ENCODE data around the gene C20orf204.
A peak's percentile ranks its signal among the peaks of the same experiment; 100 is the strongest.

Gene C20orf204

DNA sequence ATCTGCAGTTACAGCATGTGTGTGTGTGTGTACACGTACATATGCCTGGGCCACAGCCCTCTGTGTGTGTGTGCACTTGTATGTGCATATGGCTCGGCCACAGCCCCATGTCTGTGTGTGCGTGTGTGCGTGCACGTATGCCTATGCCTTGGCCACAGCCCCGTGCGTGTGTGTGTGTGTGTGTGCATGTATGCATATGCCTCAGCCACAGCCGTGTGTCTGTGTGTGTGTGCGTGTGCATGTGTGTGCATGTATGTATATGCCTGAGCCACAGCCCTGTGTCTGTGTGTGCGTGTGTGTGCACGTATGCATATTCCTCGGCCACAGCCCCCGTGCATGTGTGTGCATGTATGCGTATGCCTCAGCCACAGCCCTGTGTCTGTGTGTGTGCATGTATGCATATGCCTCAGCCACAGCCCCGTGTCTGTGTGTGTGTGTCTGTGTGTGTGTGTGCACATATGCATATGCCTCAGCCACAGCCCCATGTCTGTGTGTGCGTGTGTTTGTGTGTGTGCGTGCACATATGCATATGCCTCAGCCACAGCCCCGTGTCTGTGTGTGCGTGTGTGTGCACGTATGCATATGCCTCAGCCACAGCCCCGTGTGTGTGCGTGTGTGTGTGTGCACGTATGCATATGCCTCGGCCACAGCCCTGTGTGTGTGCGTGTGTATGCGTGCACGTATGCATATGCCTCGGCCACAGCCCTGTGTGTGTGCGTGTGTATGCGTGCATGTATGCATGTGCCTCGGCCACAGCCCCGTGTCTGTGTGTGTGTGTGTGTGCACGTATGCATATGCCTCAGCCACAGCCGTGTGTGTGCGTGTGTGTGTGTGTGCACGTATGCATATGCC, 14.6 kb upstream of the C20orf204 start:
- no peak for ATAC-seq (replicated peaks; ENCODE audit: extremely low read depth, poor library complexity, severe bottlenecking)
- H3K9me3 Mint-ChIP-seq, result no peaks in the 10 kb centered on the region
- H3K4me3 Mint-ChIP-seq, result no peak overlapping the region
- H3K4me1 Mint-ChIP-seq, result no peaks in the 10 kb centered on the region
- H3K36me3 Mint-ChIP-seq (ENCODE audit: insufficient read depth), result peaks cover 47% of the 10 kb centered on the region
- DNase-seq (ENCODE audit: low spot score in 2 of 2), result no peak
- H3K27ac Mint-ChIP-seq (ENCODE audit: low read depth), result no peak overlapping the region
- H3K27me3 Mint-ChIP-seq, result no peaks in the 10 kb centered on the region

DNA sequence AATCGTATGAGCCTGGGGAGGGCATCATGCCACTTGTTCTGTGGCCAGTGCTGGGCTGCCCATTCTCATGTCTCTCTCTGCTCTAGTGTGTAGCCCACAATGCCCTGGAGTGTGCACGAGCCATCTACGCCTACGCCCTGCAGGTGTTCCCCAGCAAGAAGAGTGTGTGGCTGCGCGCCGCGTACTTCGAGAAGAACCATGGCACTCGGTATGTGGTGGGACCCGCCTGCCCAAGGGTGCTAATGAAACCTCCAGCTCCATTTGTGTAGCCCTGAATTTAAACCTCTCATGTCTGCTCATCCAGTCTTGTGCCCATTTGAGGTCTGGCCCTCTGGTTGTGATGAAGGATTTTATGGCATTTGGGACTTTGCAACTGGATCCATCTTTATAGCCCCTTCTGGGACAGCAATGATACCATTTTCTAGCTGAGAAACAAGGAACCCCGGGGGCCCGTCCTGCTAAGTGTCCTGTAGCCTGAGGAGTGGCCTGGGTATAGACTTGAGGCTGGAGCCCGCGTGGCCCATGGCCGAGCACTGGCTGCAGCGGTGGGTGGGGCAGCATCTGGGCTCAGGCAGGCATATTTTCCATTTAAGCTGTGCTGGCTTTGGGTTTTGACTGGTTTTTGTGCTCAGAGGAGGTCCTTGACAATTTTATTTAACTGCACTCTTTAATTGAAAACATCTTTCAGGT, 13.2 kb upstream of the C20orf204 start:
- Mint-ChIP-seq H3K36me3 (ENCODE audit: insufficient read depth) (peaks cover 42% of the 10 kb centered on the region), H3K4me3 (no peak overlapping the region), H3K27ac (ENCODE audit: low read depth) (no peak overlapping the region), H3K9me3 (no peaks in the 10 kb centered on the region), H3K27me3 (no peaks in the 10 kb centered on the region), H3K4me1 (no peaks in the 10 kb centered on the region)
- DNase-seq (ENCODE audit: low spot score in 2 of 2), result no peak
- no peak for ATAC-seq (replicated peaks; ENCODE audit: extremely low read depth, poor library complexity, severe bottlenecking)

DNA sequence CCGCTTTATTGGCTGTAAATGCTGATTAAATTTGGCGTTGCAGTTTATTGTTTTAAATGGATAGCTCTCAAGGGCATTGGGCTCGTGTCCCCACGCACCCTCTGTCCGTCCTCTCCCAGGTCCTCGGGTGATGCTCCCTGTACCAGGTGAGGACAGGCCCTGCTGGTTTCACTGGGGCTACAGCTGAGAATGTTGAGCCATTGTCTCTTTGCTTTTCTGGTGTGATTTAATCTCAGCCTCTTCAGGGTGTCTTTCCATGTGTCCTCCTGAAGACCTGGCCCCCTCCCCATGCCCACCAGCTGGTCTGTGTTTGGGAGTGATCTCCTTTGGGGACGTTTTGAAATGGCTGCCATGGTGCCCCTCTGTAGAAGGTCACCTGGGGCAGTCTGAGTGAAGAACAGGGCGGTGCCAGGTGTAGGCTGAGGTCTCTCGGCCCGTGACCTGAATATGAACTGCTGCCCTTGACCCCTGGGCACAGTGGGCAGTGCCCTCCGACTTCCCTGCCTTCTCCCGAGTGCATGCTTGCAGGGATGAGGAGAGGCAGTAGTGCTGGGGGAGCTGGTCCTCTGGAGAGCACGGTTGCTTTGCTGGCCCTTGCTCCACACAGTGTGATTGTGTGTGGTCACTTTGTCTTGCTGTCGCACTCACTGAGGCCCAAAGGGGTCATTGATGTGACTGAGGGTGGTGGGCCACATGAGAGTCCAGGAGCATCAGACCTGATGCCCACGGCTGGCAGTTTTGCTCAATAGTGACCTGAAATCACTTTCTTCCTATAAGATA, 12.4 kb upstream of the C20orf204 start:
- ATAC-seq (replicated peaks; ENCODE audit: extremely low read depth, poor library complexity, severe bottlenecking), result no peak
- no peaks in the 10 kb centered on the region for H3K9me3 Mint-ChIP-seq
- no peaks in the 10 kb centered on the region for H3K27me3 Mint-ChIP-seq
- peaks cover 40% of the 10 kb centered on the region for H3K36me3 Mint-ChIP-seq (ENCODE audit: insufficient read depth)
- no peak overlapping the region for H3K27ac Mint-ChIP-seq (ENCODE audit: low read depth)
- H3K4me3 Mint-ChIP-seq, result no peak overlapping the region
- DNase-seq (ENCODE audit: low spot score in 2 of 2), result no peak
- H3K4me1 Mint-ChIP-seq, result no peaks in the 10 kb centered on the region

DNA sequence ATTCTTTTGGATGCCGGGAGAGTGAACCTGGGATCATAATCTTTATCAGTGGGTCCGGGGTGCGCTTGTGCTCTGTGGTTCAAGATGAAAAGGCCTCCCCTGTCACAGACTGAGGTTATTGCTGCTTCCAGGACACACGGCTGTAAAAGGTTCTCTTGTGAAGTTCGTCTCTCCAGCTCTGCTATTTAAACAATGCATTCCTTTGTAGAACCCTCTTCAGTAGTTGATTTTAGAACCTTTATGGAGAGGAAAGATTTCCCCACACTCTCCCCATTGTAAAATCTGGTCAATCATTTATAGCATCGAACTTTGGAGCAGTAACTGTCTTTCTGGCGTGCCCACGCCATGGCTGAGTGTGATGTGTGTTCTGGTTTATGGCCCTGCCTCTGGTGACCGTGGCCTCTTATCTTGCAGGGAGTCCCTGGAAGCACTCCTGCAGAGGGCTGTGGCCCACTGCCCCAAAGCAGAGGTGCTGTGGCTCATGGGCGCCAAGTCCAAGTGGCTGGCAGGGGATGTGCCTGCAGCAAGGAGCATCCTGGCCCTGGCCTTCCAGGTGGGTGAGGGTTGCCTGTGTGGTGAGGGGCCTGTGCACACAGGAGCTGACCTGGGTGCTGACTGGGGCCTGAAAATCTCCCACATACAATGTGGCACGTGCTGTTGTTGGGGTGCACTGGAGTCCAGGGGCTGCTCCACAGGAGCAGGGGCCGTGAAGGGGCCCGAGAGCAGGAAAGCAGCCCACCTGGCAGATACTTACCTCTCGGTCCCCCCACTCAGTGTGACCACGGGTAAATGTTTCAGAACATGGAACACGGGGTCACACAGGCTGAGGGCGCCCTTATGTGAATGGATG, 11.6 kb upstream of the C20orf204 start:
- peaks cover 39% of the 10 kb centered on the region for H3K36me3 Mint-ChIP-seq (ENCODE audit: insufficient read depth)
- H3K4me1 Mint-ChIP-seq, result no peaks in the 10 kb centered on the region
- H3K27me3 Mint-ChIP-seq, result no peaks in the 10 kb centered on the region
- H3K27ac Mint-ChIP-seq (ENCODE audit: low read depth), result no peak overlapping the region
- no peak for DNase-seq (ENCODE audit: low spot score in 2 of 2)
- H3K4me3 Mint-ChIP-seq, result no peak overlapping the region
- H3K9me3 Mint-ChIP-seq, result no peaks in the 10 kb centered on the region
- ATAC-seq (replicated peaks; ENCODE audit: extremely low read depth, poor library complexity, severe bottlenecking), result no peak

DNA sequence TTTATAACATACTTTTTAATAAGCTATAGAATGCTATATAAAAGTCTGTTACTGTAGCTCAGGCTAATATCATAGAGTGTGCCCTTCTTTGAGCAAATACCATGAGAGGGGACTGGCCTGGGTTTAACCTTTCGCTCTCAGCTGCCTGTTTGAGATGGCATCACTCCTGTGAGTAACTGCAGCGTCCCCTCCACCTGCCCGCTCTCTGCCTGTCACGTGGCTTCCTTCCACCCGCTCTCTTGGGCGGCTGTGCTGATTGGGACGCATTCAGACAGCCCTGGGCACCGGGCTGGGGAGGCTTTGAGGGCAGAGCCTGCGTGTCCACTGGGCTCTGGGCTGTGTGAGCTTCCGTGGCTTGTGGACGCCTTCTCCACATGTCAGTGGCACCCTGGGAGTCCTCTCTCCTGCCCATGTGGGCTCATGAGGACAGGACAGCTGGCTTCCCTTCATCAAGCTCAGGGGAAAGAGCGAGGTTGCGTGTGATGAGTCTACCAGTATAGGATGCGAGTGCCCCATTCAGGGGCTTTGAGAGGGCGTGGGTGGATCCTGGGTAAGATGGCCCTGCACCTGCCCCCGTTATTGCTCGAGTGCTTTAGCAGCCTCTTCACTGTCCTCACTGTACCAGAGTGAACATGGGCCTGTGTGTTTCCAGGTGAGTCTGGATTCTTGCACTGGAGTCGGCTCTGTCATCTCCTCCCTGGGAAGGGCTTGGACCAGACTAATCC, 10.7 kb upstream of the C20orf204 start:
- Mint-ChIP-seq H3K27ac (ENCODE audit: low read depth) (no peak overlapping the region), H3K36me3 (ENCODE audit: insufficient read depth) (peaks cover 38% of the 10 kb centered on the region)

DNA sequence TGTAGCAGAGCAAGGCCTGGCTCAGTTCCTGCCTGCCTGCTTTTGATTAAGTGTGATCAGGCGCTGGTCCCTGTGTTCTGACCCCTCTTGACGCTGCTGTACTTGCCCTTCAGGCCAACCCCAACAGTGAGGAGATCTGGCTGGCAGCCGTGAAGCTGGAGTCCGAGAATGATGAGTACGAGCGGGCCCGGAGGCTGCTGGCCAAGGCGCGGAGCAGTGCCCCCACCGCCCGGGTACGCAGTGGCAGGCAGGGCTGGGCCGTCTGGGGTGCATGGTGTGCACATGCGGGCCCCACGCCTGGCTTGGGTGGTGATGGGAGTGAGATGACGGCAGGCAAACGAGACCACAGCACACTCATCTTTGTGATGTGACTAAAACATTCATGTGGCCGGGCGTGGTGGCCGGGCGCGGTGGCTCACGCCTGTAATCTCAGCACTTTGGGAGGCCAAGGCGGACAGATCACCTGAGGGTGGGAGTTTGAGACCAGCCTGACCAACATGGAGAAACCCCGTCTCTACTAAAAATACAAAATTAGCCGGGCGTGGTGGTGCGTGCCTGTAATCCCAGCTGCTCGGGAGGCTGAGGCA, 10.1 kb upstream of the C20orf204 start:
- H3K36me3 Mint-ChIP-seq (ENCODE audit: insufficient read depth), result peaks cover 42% of the 10 kb centered on the region
- H3K4me1 Mint-ChIP-seq, result no peaks in the 10 kb centered on the region
- no peak overlapping the region for H3K4me3 Mint-ChIP-seq
- DNase-seq (ENCODE audit: low spot score in 2 of 2) (no peak), ATAC-seq (replicated peaks; ENCODE audit: extremely low read depth, poor library complexity, severe bottlenecking) (no peak)
- no peak overlapping the region for H3K27ac Mint-ChIP-seq (ENCODE audit: low read depth)
- no peaks in the 10 kb centered on the region for H3K27me3 Mint-ChIP-seq
- no peaks in the 10 kb centered on the region for H3K9me3 Mint-ChIP-seq

More for the DNA sequence above, 10.7 kb upstream of the C20orf204 start:
- ATAC-seq (replicated peaks; ENCODE audit: extremely low read depth, poor library complexity, severe bottlenecking) (no peak), DNase-seq (ENCODE audit: low spot score in 2 of 2) (no peak)
- H3K27me3 Mint-ChIP-seq, result no peaks in the 10 kb centered on the region
- no peaks in the 10 kb centered on the region for H3K9me3 Mint-ChIP-seq
- H3K4me3 Mint-ChIP-seq, result no peak overlapping the region
- H3K4me1 Mint-ChIP-seq, result no peaks in the 10 kb centered on the region

DNA sequence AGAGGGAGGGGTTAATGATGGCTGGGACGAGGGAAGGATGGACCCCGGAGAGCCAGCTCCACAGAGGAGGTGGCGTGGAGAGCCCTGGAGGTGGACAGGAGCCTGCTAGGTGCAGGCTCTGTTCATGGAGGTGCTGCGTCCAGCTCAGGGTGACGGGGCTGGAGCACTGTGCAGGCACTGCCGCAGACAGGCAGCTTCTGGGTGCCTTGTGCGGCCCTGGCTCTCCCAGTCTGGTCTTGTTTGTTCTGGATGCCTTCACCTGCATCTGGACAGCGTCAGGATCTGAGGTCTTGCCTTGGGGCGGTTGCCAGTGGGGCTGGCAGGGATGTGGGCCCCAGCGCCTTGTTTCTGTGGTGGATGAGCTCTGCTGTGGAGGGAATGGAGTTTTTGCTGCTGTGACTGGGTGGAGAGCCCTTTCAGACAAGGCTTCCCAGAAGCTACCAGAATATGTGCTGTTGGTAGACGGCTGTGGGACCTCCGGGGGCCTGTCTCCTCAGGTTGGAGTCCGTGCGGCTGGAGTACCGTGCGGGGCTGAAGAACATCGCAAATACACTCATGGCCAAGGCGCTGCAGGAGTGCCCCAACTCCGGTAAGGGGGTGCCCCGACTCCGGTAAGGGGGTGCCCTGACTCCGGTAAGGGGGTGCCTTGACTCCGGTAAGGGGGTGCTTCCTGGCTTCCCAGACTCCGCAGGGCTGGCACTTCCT, 7.8 kb upstream of the C20orf204 start:
- Mint-ChIP-seq H3K9me3 (no peaks in the 10 kb centered on the region), H3K36me3 (ENCODE audit: insufficient read depth) (peaks cover 45% of the 10 kb centered on the region), H3K27me3 (no peaks in the 10 kb centered on the region), H3K4me3 (no peak overlapping the region), H3K27ac (ENCODE audit: low read depth) (peak overlapping the region; percentile 65), H3K4me1 (peaks cover 9% of the 10 kb centered on the region)
- DNase-seq (ENCODE audit: low spot score in 2 of 2) (no peak), ATAC-seq (replicated peaks; ENCODE audit: extremely low read depth, poor library complexity, severe bottlenecking) (no peak)

DNA sequence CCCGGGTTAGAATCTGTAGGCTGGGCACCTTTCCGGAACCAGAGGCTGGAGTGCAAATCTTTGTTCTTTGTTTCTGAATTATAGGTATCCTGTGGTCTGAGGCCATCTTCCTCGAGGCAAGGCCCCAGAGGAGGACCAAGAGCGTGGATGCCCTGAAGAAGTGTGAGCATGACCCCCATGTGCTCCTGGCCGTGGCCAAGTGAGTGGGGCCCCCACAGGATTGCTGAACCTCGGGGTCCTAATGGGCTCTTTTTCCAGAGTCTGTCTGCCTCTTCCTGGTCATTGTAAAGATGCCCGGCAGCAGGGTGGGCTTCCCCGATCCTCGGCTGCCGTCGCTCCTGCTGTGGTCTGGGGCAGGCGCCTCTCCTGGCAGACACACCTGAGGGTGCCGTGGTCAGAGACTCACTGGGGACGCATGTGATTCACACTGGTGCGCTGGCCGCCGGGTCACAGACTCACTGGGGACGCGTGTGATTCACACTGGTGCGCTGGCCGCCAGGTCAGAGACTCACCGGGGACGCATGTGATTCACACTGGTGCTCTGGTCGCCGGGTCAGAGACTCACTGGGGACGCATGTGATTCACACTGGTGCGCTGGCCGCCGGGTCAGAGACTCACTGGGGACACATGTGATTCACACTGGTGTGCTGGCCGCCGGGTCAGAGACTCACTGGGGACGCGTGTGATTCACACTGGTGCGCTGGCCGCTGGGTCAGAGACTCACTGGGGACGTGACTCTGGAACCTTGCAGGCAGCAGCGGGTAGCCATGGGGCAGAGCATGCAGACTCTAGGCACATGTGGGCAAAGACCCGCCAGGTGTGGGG, 6.5 kb upstream of the C20orf204 start:
- peaks cover 46% of the 10 kb centered on the region for H3K36me3 Mint-ChIP-seq (ENCODE audit: insufficient read depth)
- no peak overlapping the region for H3K27ac Mint-ChIP-seq (ENCODE audit: low read depth)
- no peaks in the 10 kb centered on the region for H3K27me3 Mint-ChIP-seq
- peaks cover 19% of the 10 kb centered on the region for H3K4me1 Mint-ChIP-seq
- H3K9me3 Mint-ChIP-seq, result no peaks in the 10 kb centered on the region
- no peak for ATAC-seq (replicated peaks; ENCODE audit: extremely low read depth, poor library complexity, severe bottlenecking)
- H3K4me3 Mint-ChIP-seq, result no peak overlapping the region
- DNase-seq (ENCODE audit: low spot score in 2 of 2), result no peak

DNA sequence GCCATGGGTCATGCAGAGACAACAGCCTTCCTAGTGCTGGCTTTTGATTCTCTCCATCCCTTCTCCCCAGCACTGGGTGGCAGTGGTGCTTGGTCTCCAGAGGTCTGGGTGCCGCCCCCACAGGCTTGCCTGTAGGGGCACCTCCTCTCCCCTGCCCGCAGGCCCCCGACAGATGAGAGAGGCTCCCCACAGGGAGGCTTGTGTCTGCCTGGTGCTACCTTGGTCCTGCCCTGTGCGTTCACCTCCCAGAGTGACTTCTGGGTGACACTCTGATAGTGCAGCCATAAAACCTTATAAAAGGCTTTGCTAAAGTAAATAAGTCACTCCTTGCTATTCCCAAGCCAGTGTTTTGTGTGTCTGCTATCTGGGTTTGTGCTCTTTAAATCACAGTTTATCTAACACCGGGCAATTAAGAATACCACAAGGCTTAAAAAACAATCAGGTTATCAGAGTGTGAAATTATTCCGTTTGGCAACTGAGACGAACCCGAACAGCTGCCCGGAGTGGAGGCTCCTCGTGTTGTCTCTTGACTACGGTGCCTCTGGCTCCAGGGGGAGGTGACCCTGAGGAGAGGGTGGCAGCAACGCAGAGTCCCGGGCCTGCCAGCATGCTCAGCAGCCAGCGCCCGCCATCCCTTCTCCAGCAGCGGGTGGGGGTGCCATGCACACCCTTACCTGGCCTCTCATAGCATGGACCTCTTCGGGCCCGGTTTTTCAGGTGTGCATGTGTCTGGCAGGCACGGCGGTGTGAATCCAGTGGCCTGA, 5.4 kb upstream of the C20orf204 start:
- H3K27ac Mint-ChIP-seq (ENCODE audit: low read depth), result no peak overlapping the region
- H3K4me3 Mint-ChIP-seq, result no peak overlapping the region
- DNase-seq (ENCODE audit: low spot score in 2 of 2) (no peak), ATAC-seq (replicated peaks; ENCODE audit: extremely low read depth, poor library complexity, severe bottlenecking) (no peak)
- H3K36me3 Mint-ChIP-seq (ENCODE audit: insufficient read depth), result peaks cover 45% of the 10 kb centered on the region
- no peaks in the 10 kb centered on the region for H3K27me3 Mint-ChIP-seq
- no peaks in the 10 kb centered on the region for H3K9me3 Mint-ChIP-seq
- peaks cover 29% of the 10 kb centered on the region for H3K4me1 Mint-ChIP-seq

DNA sequence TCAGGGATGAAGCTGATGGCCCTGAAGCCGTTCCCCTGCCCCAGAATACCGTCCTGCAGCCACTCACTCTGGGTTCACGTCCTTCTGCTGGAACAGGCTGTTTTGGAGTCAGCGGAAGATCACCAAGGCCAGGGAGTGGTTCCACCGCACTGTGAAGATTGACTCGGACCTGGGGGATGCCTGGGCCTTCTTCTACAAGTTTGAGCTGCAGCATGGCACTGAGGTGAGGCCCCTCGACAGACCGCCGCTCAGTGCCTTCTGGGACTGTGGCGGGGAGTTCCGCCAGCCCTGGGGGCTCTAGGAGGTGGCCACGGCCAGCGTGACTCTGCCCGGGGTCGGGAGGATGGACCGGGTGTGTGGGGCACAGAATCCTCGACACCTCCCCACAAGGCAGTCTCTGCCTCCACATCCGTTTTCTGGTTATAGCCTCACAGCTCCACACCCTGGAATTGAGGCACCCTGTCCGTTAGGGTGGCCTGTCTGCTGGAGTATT, 4.1 kb upstream of the C20orf204 start:
- ATAC-seq (replicated peaks; ENCODE audit: extremely low read depth, poor library complexity, severe bottlenecking) (no peak), DNase-seq (ENCODE audit: low spot score in 2 of 2) (no peak)
- no peaks in the 10 kb centered on the region for H3K27me3 Mint-ChIP-seq
- no peak overlapping the region for H3K27ac Mint-ChIP-seq (ENCODE audit: low read depth)
- H3K4me1 Mint-ChIP-seq, result peaks cover 43% of the 10 kb centered on the region
- no peaks in the 10 kb centered on the region for H3K9me3 Mint-ChIP-seq
- H3K36me3 Mint-ChIP-seq (ENCODE audit: insufficient read depth), result peaks cover 43% of the 10 kb centered on the region
- H3K4me3 Mint-ChIP-seq, result no peak overlapping the region

Measured in central memory CD8-positive, alpha-beta T cell (primary cell).